Transverse colon (tissue), 4 donors: ENCODE data around the gene CENPS.

Experiments
- EP300 ChIP-seq: sonication (generic); formaldehyde crosslinking; IDR thresholded peaks from one replicate; pipeline ENCODE4 v1.6.1; 2017; ENCODE audit warnings: antibody characterized with exemption, low read depth
- POLR2A ChIP-seq: fragments of 450-650 bp; IDR thresholded peaks from one replicate; pipeline ENCODE4 v1.6.1; 2016; ENCODE audit warnings: antibody characterized with exemption, mild to moderate bottlenecking, moderate library complexity
- POLR2AphosphoS5 ChIP-seq, 3 donors: sonication (generic); formaldehyde crosslinking; IDR thresholded peaks; one replicate each; pipeline ENCODE4 v1.6.1; 2016; ENCODE audit warnings: antibody characterized with exemption in 3 of 3
- TF ChIP-seq, protein P1 (sequence below), 5 experiments: fragments of 200-600 bp in 3 of 5; fragments of 450-650 bp in 2 of 5; sonication (generic) in 3 of 5; IDR thresholded peaks; 1 replicate in 2 of 5; 2 replicates in 3 of 5; pipeline ENCODE4 v1.5.1; 2016 to 2017; ENCODE audit warnings: antibody characterized with exemption in 5 of 5, inconsistent platforms in 3 of 5, mild to moderate bottlenecking in 2 of 5, moderate library complexity in 1 of 5

DNA sequence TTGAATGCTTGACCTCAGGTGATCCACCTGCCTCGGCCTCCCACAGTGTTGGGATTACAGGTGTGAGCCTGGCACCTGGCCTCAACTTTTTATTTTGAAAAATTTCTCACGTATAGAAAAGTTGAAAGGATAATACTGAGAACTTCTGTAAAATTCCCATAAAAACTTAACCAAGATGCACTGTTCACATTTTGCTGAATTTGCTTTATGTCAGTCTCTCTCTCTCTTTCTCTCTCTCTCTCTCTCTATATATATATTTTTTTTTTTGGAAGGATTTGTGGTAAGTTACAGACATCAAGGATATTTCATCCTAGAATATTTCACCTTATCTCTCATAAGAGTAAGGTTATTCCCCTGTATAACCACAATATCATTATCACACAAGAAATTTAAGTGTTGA, 50.4 kb downstream of the CENPS start:
- TF ChIP-seq, protein P1, sequence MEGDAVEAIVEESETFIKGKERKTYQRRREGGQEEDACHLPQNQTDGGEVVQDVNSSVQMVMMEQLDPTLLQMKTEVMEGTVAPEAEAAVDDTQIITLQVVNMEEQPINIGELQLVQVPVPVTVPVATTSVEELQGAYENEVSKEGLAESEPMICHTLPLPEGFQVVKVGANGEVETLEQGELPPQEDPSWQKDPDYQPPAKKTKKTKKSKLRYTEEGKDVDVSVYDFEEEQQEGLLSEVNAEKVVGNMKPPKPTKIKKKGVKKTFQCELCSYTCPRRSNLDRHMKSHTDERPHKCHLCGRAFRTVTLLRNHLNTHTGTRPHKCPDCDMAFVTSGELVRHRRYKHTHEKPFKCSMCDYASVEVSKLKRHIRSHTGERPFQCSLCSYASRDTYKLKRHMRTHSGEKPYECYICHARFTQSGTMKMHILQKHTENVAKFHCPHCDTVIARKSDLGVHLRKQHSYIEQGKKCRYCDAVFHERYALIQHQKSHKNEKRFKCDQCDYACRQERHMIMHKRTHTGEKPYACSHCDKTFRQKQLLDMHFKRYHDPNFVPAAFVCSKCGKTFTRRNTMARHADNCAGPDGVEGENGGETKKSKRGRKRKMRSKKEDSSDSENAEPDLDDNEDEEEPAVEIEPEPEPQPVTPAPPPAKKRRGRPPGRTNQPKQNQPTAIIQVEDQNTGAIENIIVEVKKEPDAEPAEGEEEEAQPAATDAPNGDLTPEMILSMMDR (IDR thresholded peaks at IDR 0.05) = no peak
- TF ChIP-seq POLR2AphosphoS5 (IDR thresholded peaks at IDR 0.05) = no peak
- TF ChIP-seq EP300 = no peak
- TF ChIP-seq POLR2A = no peak
